Progenitor cell of endocrine pancreas (in vitro differentiated cells): ENCODE results near the gene PTPRD. TPM values are rescaled to one million over a fixed set of nuclear protein-coding genes. Genes with fewer than 3 reads are reported as not detected.

Experiments used
- DNase-seq: peaks from one replicate; pipeline ENCODE4 v3.0.0; 2021; ENCODE audit warnings: low spot score; ENCODE audit not compliant: unreplicated experiment
- H3K27ac Mint-ChIP-seq: 2 replicates; pipeline ENCODE4 v1.8.0; 2021; ENCODE audit warnings: mild to moderate bottlenecking, moderate library complexity, mixed read lengths
- H3K27me3 Mint-ChIP-seq: 2 replicates; pipeline ENCODE4 v1.8.0; 2021; ENCODE audit warnings: mixed read lengths
- H3K36me3 Mint-ChIP-seq: 2 replicates; pipeline ENCODE4 v1.8.0; 2022; ENCODE audit warnings: mixed read lengths; ENCODE audit not compliant: insufficient read depth
- H3K4me1 Mint-ChIP-seq: 2 replicates; pipeline ENCODE4 v1.8.0; 2021; ENCODE audit warnings: low read depth, mixed read lengths
- H3K4me3 Mint-ChIP-seq: 2 replicates; pipeline ENCODE4 v1.8.0; 2021; ENCODE audit warnings: low read depth, mild to moderate bottlenecking, moderate library complexity, mixed read lengths
- H3K9me3 Mint-ChIP-seq: 2 replicates; pipeline ENCODE4 v1.8.0; 2021; ENCODE audit warnings: low read depth, mixed read lengths
- total RNA-seq: library from RNA; stranded (reverse); gene quantifications from 2 replicates; pipeline ENCODE4 v1.2.1, GENCODE V29; 2021
- TF ChIP-seq, protein P1 (sequence below): fragments of 200-600 bp; sonication (generic); IDR thresholded peaks from one replicate; pipeline ENCODE4 v1.5.0; 2021; ENCODE audit warnings: antibody characterized with exemption, mild to moderate bottlenecking; ENCODE audit not compliant: unreplicated experiment

The PTPRD gene
- total RNA-seq, 1 donor from 2014 or later, result 124 TPM

DNA sequence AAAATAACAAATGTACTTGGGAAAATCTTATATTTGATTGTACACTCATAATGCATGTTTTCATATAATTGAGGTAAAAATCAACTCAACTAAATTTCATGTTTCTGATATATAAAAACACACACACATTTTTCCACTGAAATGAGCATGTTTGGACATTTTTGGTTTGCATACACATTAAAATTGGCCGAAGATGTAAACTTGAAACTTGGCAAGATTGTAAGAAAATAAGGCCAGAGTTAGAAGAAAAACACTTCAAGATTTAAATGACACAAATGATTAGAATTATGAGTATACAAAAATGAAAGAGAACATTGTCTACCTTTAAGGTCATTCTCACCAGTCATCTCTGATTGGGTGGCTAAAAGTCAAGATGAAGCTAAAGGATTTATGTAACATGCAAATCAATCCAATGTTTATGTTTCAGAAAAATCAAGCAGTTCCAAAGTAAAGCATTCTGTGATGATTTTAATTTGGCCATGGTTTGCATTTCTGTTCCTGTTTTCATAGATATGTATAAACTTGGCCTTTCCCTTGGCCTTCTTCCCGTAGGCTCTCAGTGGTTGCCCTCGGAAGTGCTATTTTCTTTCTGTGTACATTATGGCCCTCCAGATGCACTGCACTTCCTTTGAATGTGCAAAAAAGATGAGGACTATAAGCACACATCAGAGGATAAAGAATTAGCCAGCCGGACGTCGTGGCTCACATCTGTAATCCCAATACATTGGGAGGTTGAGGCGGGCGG, 1707.9 kb downstream of the PTPRD start:
- H3K36me3 Mint-ChIP-seq, result no peaks in the 10 kb centered on the region
- no peak overlapping the region for H3K27ac Mint-ChIP-seq
- DNase-seq, result no peak
- H3K4me3 Mint-ChIP-seq, result no peak overlapping the region
- H3K4me1 Mint-ChIP-seq, result no peaks in the 10 kb centered on the region
- no peaks in the 10 kb centered on the region for H3K27me3 Mint-ChIP-seq
- TF ChIP-seq, protein P1, sequence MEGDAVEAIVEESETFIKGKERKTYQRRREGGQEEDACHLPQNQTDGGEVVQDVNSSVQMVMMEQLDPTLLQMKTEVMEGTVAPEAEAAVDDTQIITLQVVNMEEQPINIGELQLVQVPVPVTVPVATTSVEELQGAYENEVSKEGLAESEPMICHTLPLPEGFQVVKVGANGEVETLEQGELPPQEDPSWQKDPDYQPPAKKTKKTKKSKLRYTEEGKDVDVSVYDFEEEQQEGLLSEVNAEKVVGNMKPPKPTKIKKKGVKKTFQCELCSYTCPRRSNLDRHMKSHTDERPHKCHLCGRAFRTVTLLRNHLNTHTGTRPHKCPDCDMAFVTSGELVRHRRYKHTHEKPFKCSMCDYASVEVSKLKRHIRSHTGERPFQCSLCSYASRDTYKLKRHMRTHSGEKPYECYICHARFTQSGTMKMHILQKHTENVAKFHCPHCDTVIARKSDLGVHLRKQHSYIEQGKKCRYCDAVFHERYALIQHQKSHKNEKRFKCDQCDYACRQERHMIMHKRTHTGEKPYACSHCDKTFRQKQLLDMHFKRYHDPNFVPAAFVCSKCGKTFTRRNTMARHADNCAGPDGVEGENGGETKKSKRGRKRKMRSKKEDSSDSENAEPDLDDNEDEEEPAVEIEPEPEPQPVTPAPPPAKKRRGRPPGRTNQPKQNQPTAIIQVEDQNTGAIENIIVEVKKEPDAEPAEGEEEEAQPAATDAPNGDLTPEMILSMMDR, result no peak
- H3K9me3 Mint-ChIP-seq, result peaks cover 3% of the 10 kb centered on the region

DNA sequence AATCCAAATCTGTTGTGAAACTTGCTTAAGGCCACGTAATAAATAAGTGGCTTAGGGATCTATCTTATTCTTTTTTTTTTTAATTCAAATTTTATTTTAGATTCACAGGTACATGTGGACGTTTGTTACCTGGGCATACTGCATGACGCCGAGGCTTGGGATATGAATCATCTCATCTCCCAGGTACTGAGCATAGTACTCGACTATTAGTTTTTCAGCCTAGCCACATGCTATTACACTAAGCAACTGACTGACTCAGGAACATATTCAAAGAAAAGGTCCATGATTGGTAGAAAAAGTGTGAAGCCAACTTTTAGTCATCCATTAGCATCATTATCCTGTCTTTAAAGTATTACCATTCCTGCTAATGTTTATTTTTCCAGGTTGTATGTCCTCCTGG, 1709.7 kb downstream of the PTPRD start:
- Mint-ChIP-seq H3K4me1 (no peaks in the 10 kb centered on the region), H3K36me3 (no peaks in the 10 kb centered on the region), H3K27me3 (no peaks in the 10 kb centered on the region), H3K9me3 (peaks cover 3% of the 10 kb centered on the region), H3K4me3 (no peak overlapping the region), H3K27ac (no peak overlapping the region)
- DNase-seq, result no peak
- TF ChIP-seq, protein P1, result no peak

DNA sequence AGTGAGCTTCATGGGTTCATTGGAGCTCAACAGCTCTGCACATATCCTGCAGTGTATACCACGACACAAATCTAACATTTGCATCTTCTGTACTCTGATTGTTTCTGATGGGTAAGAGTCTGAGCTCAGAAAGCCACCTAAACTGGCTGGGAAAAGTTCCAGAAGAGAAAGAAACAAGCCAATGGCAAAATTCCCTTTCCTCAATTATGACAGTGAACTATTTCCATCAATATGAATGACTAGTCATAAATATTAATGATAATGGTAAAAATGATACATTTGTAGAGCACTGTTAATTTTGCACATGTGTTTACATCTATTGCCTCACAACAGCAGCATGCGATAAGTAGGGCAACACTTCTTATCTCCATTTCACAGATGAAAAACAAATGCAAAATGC, 1711.7 kb downstream of the PTPRD start:
- TF ChIP-seq, protein P1, result no peak

DNA sequence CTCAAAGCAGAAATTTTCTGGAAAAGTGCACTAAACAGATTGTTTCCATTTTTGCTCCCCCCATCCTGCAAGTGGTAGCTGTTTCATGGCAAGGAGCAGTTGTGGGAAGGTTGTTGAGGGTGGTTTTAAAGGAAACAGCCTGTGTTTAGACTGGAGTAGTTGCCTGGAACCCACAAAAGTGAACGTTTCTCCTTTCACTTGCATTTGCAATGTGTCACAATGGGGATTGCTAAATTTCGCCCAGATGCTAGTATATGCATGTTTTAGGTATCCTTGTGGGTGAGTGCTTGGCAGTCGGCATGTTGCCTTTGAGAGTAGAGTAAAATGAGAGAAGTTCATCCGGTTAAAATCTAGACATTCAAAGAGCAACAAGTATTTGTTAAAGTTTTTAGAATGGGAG, 1713.3 kb downstream of the PTPRD start:
- Mint-ChIP-seq H3K27me3 (peaks cover 3% of the 10 kb centered on the region), H3K27ac (no peak overlapping the region), H3K36me3 (no peaks in the 10 kb centered on the region), H3K4me1 (peaks cover 3% of the 10 kb centered on the region), H3K9me3 (no peaks in the 10 kb centered on the region), H3K4me3 (no peak overlapping the region)
- DNase-seq, result no peak
- TF ChIP-seq, protein P1, result no peak

More for the DNA sequence above, 1711.7 kb downstream of the PTPRD start:
- no peaks in the 10 kb centered on the region for H3K9me3 Mint-ChIP-seq
- no peaks in the 10 kb centered on the region for H3K36me3 Mint-ChIP-seq
- no peak for DNase-seq
- no peaks in the 10 kb centered on the region for H3K27me3 Mint-ChIP-seq
- H3K4me3 Mint-ChIP-seq, result no peak overlapping the region
- no peaks in the 10 kb centered on the region for H3K4me1 Mint-ChIP-seq
- no peak overlapping the region for H3K27ac Mint-ChIP-seq

DNA sequence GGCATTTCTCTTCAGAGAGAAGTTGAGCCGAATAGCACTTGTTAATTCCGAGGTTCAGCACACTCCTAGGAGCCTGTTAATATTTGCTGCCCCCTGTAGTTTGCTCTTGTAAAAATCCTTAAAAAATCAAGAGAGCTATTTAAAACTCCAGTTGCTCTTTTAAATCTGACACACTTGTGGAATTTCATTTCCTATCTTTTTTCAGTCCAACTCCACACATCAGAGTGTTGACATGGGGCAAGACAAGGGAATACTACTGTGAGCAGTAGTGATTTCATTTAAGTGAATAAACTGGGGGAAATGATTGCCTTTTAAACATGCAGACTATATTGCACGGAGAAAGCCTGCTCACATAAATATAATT, 1717.0 kb downstream of the PTPRD start:
- H3K9me3 Mint-ChIP-seq, result no peaks in the 10 kb centered on the region
- H3K36me3 Mint-ChIP-seq, result no peaks in the 10 kb centered on the region
- H3K27ac Mint-ChIP-seq, result no peak overlapping the region
- no peak for DNase-seq
- TF ChIP-seq, protein P1, result peak; percentile 75
- H3K4me3 Mint-ChIP-seq, result no peak overlapping the region
- H3K27me3 Mint-ChIP-seq, result peaks cover 3% of the 10 kb centered on the region
- peaks cover 3% of the 10 kb centered on the region for H3K4me1 Mint-ChIP-seq
